Caki2 (cell line): ENCODE data around the gene RB1. TPM values are rescaled to one million over a fixed set of nuclear protein-coding genes. Genes with fewer than 3 reads are reported as not detected.

Experiments used
- DNase-seq: peaks from one replicate; pipeline ENCODE4 v3.0.0-alpha.2; 2015; ENCODE audit warnings: low read depth
- in situ Hi-C: cut with HindIII; loops from 2 replicates; pipeline ENCODE4 v1.10.0; 2016; ENCODE audit warnings: low sequenced_read_pairs, low pct_unique_long_range_greater_than_20kb, mixed read lengths
- total RNA-seq: library from RNA; depleted of rRNA; stranded (reverse); fragments of >200 nt; shearing (Covaris generic); gene quantifications from 2 replicates; pipeline ENCODE4 v1.2.3, GENCODE V29; 2014; ENCODE audit warnings: low replicate concordance

Gene RB1
- total RNA-seq, 1 experiment from 2014 or later = 18.6 TPM

- in situ Hi-C loops = no loop called here
- no peak for DNase-seq
Observed at GRCh38 chr13:48500652-48501197, 197.2 kb downstream of the RB1 start.

- DNase-seq = no peak
- in situ Hi-C loops = no loop called here
Observed at GRCh38 chr13:48501705-48502104, 198.2 kb downstream of the RB1 start.

- in situ Hi-C loops = no loop called here
- DNase-seq = no peak
Observed at GRCh38 chr13:48502601-48503319, 199.2 kb downstream of the RB1 start.

GRCh38 chr13:48504606-48505005 lies 201.1 kb downstream of the RB1 start:
- no peak for DNase-seq
- in situ Hi-C loops = no loop called here

- DNase-seq = no peak
- in situ Hi-C loops = no loop called here
Observed at GRCh38 chr13:48505012-48505411, 201.5 kb downstream of the RB1 start.

GRCh38 chr13:48505597-48506091 lies 202.1 kb downstream of the RB1 start:
- in situ Hi-C loops = no loop called here
- no peak for DNase-seq

GRCh38 chr13:48506092-48506701 lies 202.6 kb downstream of the RB1 start:
- in situ Hi-C loops = no loop called here
- no peak for DNase-seq

- in situ Hi-C loops = no loop called here
- DNase-seq = no peak
Observed at GRCh38 chr13:48507021-48507420, 203.5 kb downstream of the RB1 start.

- DNase-seq = no peak
- in situ Hi-C loops = no loop called here
Observed at GRCh38 chr13:48508011-48508410, 204.5 kb downstream of the RB1 start.

- in situ Hi-C loops = no loop called here
- no peak for DNase-seq
Observed at GRCh38 chr13:48510698-48511097, 207.1 kb downstream of the RB1 start.

GRCh38 chr13:48511621-48512230 lies 208.2 kb downstream of the RB1 start:
- in situ Hi-C loops = no loop called here
- DNase-seq = no peak

GRCh38 chr13:48514793-48515192 lies 211.2 kb downstream of the RB1 start:
- in situ Hi-C loops = no loop called here
- DNase-seq = no peak

- in situ Hi-C loops = no loop called here
- no peak for DNase-seq
Observed at GRCh38 chr13:48515732-48516131, 212.2 kb downstream of the RB1 start.

- no peak for DNase-seq
- in situ Hi-C loops = no loop called here
Observed at GRCh38 chr13:48518083-48518482, 214.5 kb downstream of the RB1 start.

- in situ Hi-C loops = no loop called here
- DNase-seq = no peak
Observed at GRCh38 chr13:48526286-48526685, 222.7 kb downstream of the RB1 start.

- in situ Hi-C loops = no loop called here
- no peak for DNase-seq
Observed at GRCh38 chr13:48527955-48528354, 224.4 kb downstream of the RB1 start.

GRCh38 chr13:48528720-48529119 lies 225.2 kb downstream of the RB1 start:
- in situ Hi-C loops = no loop called here
- no peak for DNase-seq

- in situ Hi-C loops = no loop called here
- DNase-seq = no peak
Observed at GRCh38 chr13:48530833-48531232, 227.3 kb downstream of the RB1 start.
